ENCODE measurements around the gene PITX2. TPM values are rescaled to one million over a fixed set of nuclear protein-coding genes. Genes with fewer than 3 reads are reported as not detected.

PITX2 gene
- total RNA-seq, 1 donor from 2014 or later: 1.3 TPM

DNA sequence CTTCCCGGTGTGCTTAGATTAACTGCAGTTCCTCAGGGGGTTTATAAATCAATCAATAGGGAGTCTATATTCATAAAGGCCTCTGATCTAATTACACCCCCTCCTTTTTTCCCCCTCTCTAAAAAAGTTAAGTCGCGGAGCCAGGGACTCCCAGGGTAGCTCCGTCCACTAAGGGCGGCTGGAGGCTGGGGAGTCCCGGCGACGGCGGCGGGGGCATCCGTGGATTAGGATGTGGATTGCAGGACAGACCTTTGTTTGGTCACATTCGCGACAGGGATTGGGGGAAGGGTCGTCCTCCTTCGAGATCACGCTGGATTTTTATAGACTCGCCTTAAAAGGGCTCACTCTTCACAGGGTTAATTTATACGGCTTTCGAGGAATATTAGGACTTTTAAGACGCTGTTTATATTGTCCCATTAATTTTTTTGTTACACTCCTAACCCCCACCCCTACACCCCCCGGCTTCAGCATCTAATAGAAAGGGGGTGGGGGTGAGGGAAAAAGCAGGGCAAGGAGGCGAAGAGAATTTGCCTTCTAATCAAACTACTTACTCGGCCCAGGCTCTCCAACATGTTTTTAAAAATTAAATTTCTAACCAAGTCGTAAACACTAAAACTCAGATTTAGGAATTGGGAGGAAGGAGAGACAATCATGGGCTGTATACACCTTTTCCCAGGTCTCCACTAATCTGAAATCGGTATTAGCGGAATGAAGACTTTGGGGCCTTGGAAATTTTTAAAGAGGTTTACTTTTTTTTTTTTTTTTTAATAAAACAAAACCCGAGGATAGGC lies 8.5 kb downstream of the PITX2 start:
- Mint-ChIP-seq H3K4me3 (ENCODE audit: unreplicated experiment) (no peak overlapping the region), H3K36me3 (ENCODE audit: unreplicated experiment) (no peaks in the 10 kb centered on the region), H3K27me3 (ENCODE audit: unreplicated experiment) (peaks cover 57% of the 10 kb centered on the region), H3K9me3 (ENCODE audit: unreplicated experiment) (peaks cover 20% of the 10 kb centered on the region), H3K4me1 (ENCODE audit: low read depth, unreplicated experiment) (peaks cover 10% of the 10 kb centered on the region), H3K27ac (ENCODE audit: unreplicated experiment) (no peak overlapping the region)
- no peak for DNase-seq
- TF ChIP-seq, protein P1, sequence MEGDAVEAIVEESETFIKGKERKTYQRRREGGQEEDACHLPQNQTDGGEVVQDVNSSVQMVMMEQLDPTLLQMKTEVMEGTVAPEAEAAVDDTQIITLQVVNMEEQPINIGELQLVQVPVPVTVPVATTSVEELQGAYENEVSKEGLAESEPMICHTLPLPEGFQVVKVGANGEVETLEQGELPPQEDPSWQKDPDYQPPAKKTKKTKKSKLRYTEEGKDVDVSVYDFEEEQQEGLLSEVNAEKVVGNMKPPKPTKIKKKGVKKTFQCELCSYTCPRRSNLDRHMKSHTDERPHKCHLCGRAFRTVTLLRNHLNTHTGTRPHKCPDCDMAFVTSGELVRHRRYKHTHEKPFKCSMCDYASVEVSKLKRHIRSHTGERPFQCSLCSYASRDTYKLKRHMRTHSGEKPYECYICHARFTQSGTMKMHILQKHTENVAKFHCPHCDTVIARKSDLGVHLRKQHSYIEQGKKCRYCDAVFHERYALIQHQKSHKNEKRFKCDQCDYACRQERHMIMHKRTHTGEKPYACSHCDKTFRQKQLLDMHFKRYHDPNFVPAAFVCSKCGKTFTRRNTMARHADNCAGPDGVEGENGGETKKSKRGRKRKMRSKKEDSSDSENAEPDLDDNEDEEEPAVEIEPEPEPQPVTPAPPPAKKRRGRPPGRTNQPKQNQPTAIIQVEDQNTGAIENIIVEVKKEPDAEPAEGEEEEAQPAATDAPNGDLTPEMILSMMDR (IDR thresholded peaks at IDR 0.05; ENCODE audit: partially characterized antibody, unreplicated experiment): no peak

DNA sequence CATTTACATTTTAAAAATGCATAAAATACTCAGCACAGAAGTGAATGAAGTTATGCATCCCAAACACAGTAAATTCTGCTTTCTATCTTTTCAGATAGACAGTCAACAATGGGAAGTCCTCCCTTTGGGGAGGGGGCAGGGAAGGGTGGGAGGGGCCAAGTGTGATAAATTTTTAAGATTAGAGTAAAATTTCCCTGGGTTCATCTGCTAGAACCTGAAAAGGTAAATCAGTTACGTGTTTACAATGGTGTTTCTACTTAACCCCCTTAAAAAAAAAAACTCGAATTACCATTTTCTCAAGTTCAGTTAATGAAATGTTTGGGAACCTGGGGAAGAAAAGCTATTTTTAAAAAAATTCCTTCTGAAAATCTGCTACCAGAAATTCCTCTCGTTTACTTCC lies 9.1 kb downstream of the PITX2 start:
- Mint-ChIP-seq H3K4me1 (ENCODE audit: low read depth, unreplicated experiment) (peaks cover 10% of the 10 kb centered on the region), H3K36me3 (ENCODE audit: unreplicated experiment) (no peaks in the 10 kb centered on the region), H3K9me3 (ENCODE audit: unreplicated experiment) (peaks cover 20% of the 10 kb centered on the region), H3K27me3 (ENCODE audit: unreplicated experiment) (peaks cover 55% of the 10 kb centered on the region), H3K4me3 (ENCODE audit: unreplicated experiment) (no peak overlapping the region), H3K27ac (ENCODE audit: unreplicated experiment) (no peak overlapping the region)
- TF ChIP-seq, protein P1 (IDR thresholded peaks at IDR 0.05; ENCODE audit: partially characterized antibody, unreplicated experiment): no peak
- DNase-seq: no peak

DNA sequence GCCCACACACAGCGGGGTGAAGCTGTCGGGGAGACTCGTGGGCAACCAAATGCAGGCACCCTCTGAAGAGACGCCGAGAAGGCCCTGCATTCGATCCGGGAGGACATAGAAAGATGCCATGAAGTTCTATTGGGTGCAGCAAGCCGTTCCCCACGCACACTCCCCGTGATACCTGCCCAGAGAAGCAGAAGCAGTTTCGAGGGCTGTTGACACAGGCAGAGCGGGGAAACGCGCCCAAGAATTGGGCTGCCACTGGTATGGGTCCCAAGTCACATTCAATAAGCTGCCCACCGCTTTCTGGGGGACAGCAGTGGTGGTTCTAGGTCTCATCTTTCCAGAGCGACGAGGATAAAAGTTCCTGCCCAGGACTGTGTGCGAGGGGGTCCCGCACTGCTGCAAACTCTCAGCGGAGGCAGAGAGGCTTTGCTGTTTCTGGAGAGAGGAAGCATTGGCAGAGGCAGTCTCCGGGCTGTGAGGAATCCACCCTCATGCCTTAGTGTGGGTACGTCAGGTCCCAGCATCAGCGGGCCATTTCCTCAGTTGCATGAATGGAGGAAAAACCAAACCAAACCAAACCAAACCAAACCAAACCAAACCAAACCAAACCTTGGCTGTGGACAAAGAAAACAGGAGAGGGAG lies 10.1 kb downstream of the PITX2 start:
- H3K36me3 Mint-ChIP-seq (ENCODE audit: unreplicated experiment): no peaks in the 10 kb centered on the region
- H3K27ac Mint-ChIP-seq (ENCODE audit: unreplicated experiment): no peak overlapping the region
- H3K27me3 Mint-ChIP-seq (ENCODE audit: unreplicated experiment): peaks cover 50% of the 10 kb centered on the region
- TF ChIP-seq, protein P1 (IDR thresholded peaks at IDR 0.05; ENCODE audit: partially characterized antibody, unreplicated experiment): no peak
- no peak overlapping the region for H3K4me3 Mint-ChIP-seq (ENCODE audit: unreplicated experiment)
- H3K9me3 Mint-ChIP-seq (ENCODE audit: unreplicated experiment): peaks cover 16% of the 10 kb centered on the region
- peaks cover 4% of the 10 kb centered on the region for H3K4me1 Mint-ChIP-seq (ENCODE audit: low read depth, unreplicated experiment)
- DNase-seq: no peak

DNA sequence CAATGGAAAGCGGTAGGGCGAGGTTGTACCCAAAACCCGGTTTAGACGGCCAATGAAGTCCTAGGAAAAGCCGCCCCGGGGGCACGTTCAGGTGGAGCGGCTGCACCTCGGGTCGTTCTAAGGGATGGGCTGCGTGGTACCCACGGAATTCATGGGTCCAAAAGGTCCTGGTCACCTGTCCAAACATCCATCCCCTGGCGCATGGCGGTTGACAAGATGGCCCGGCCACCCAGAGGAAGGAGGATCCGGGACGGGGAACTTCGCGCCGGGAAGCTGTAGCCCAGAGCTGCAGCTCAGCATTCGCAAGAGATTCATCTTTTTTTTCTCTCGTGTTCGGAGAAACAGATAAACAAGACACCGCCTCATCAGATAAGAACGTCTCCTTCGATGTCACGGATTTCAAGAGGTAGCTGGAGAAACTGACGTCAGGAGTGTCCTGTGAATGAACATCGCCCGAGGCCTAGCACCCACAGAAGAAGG lies 10.9 kb downstream of the PITX2 start:
- peaks cover 46% of the 10 kb centered on the region for H3K27me3 Mint-ChIP-seq (ENCODE audit: unreplicated experiment)
- TF ChIP-seq, protein P1 (IDR thresholded peaks at IDR 0.05; ENCODE audit: partially characterized antibody, unreplicated experiment): no peak
- no peak for DNase-seq
- no peak overlapping the region for H3K27ac Mint-ChIP-seq (ENCODE audit: unreplicated experiment)
- peaks cover 13% of the 10 kb centered on the region for H3K9me3 Mint-ChIP-seq (ENCODE audit: unreplicated experiment)
- no peaks in the 10 kb centered on the region for H3K36me3 Mint-ChIP-seq (ENCODE audit: unreplicated experiment)
- H3K4me1 Mint-ChIP-seq (ENCODE audit: low read depth, unreplicated experiment): peaks cover 4% of the 10 kb centered on the region
- no peak overlapping the region for H3K4me3 Mint-ChIP-seq (ENCODE audit: unreplicated experiment)
